GM12892 (cell line): ENCODE measurements around the gene DOCK2.

Experiments used
- POLR2A ChIP-seq: IDR thresholded peaks from 2 replicates; pipeline ENCODE4 v1.6.1; 2011; ENCODE audit warnings: low read depth, low read length, control low read depth
- POLR2AphosphoS5 ChIP-seq: IDR thresholded peaks from 2 replicates; pipeline ENCODE4 v1.6.1; 2011; ENCODE audit warnings: low read depth, low read length, control low read depth
- TAF1 ChIP-seq: IDR thresholded peaks from 2 replicates; pipeline ENCODE4 v1.6.1; 2011; ENCODE audit warnings: low read depth, mild to moderate bottlenecking, control low read depth, low read length, borderline replicate concordance

DNA sequence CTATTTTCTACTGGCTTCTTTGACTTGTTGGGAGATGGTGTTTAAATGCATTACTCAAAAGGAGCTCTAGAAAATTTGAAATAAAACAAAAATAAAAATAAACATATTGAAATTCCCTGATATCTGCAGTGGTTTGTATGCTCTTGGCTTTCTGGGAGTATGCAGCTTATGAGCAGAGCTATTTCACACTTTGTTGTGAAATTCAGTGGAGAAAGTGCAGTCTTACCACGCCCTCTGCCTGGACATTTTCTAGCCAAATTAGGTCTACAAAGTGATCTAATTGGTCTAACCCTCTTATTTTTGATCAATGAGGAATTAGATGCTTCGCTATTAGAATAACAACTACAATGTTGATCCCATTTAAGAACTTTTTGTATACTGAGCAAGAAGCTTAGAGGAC lies 276.4 kb downstream of the DOCK2 start:
- TF ChIP-seq TAF1 (no peak), POLR2A (no peak), POLR2AphosphoS5 (no peak)
